CD14-positive monocyte (primary cell): Measurements from ENCODE around the gene C22orf15. TPM values are rescaled to one million over a fixed set of nuclear protein-coding genes. Genes with fewer than 3 reads are reported as not detected.

Experiments
- DNase-seq, 3 donors: peaks; one replicate each; pipeline ENCODE4 v3.0.0-alpha.2; 2011 to 2022
- H2AFZ ChIP-seq: 2 replicates; pipeline ENCODE4 v1.6.0; 2012; ENCODE audit warnings: mild to moderate bottlenecking, low read depth, low read length, inconsistent platforms; ENCODE audit not compliant: insufficient read depth, poor library complexity, severe bottlenecking
- H3K27ac ChIP-seq, 2 donors: 1 replicate in 1 of 2; 2 replicates in 1 of 2; pipeline ENCODE4 v1.5.1; 2012 to 2013; ENCODE audit warnings: low read length in 2 of 2, control low read depth in 1 of 2, inconsistent platforms in 1 of 2, low read depth in 1 of 2, mild to moderate bottlenecking in 1 of 2
- H3K27me3 ChIP-seq, 2 donors: one replicate each; pipeline versions ENCODE4 v1.6.0 to v1.6.1; 2011 to 2013; ENCODE audit warnings: low read length in 2 of 2; ENCODE audit not compliant: control insufficient read depth in 2 of 2, insufficient read depth in 2 of 2
- H3K36me3 ChIP-seq, 2 donors: replicated peaks in 1 of 2; 1 replicate in 1 of 2; 2 replicates in 1 of 2; pipeline versions ENCODE4 v1.5.1 to v1.6.1; 2012 to 2013; ENCODE audit warnings: low read length in 2 of 2, control low read depth in 1 of 2, inconsistent platforms in 1 of 2, mild to moderate bottlenecking in 1 of 2; ENCODE audit not compliant: insufficient read depth in 2 of 2, control insufficient read depth in 1 of 2
- H3K4me1 ChIP-seq, 2 donors: 1 replicate in 1 of 2; 2 replicates in 1 of 2; pipeline versions ENCODE4 v1.5.1 to v1.6.1; 2012 to 2013; ENCODE audit warnings: low read length in 2 of 2, control low read depth in 1 of 2, inconsistent platforms in 1 of 2, mild to moderate bottlenecking in 1 of 2, moderate library complexity in 1 of 2; ENCODE audit not compliant: insufficient read depth in 2 of 2, control insufficient read depth in 1 of 2
- H3K4me2 ChIP-seq: replicated peaks from 2 replicates; pipeline ENCODE3; 2012; ENCODE audit warnings: low read length, moderate library complexity, mild to moderate bottlenecking; ENCODE audit not compliant: poor library complexity, severe bottlenecking; ENCODE audit errors: extremely low read depth
- H3K4me3 ChIP-seq, 3 experiments: fragments of 200-600 bp in 1 of 3; sonication (generic) in 1 of 3; replicated peaks in 1 of 3; 1 replicate in 2 of 3; 2 replicates in 1 of 3; pipeline ENCODE4 v1.5.1; 2011 to 2013; ENCODE audit warnings: low read length in 3 of 3, mild to moderate bottlenecking in 3 of 3, control low read depth in 2 of 3, low read depth in 2 of 3, inconsistent platforms in 1 of 3, moderate library complexity in 1 of 3
- H3K79me2 ChIP-seq: 2 replicates; pipeline ENCODE4 v1.6.0; 2012; ENCODE audit warnings: mild to moderate bottlenecking, control low read depth, inconsistent platforms, low read length, moderate library complexity; ENCODE audit not compliant: insufficient read depth
- H3K9ac ChIP-seq: 2 replicates; pipeline ENCODE4 v1.6.0; 2017; ENCODE audit warnings: low read length, mild to moderate bottlenecking; ENCODE audit not compliant: insufficient read depth, poor library complexity, severe bottlenecking
- H3K9me3 ChIP-seq, 2 donors: replicated peaks in 1 of 2; 1 replicate in 1 of 2; 2 replicates in 1 of 2; pipeline versions ENCODE4 v1.5.1 to v1.6.1; 2012 to 2013; ENCODE audit warnings: low read length in 2 of 2, control low read depth in 1 of 2; ENCODE audit not compliant: control insufficient read depth in 1 of 2, insufficient read depth in 1 of 2
- H4K20me1 ChIP-seq: 2 replicates; pipeline ENCODE4 v1.6.0; 2012; ENCODE audit warnings: mild to moderate bottlenecking, low read length, control low read depth, moderate library complexity; ENCODE audit not compliant: insufficient read depth
- H3K27ac Mint-ChIP-seq, 7 donors: one replicate each; pipeline ENCODE4 v1.8.0; 2020; ENCODE audit warnings: mild to moderate bottlenecking in 7 of 7, mixed read lengths in 7 of 7, moderate library complexity in 6 of 7, inconsistent platforms in 2 of 7
- H3K27me3 Mint-ChIP-seq, 3 donors: one replicate each; pipeline ENCODE4 v1.8.0; 2021 to 2022; ENCODE audit warnings: low read depth in 3 of 3, mild to moderate bottlenecking in 3 of 3, mixed read lengths in 3 of 3, moderate library complexity in 3 of 3, inconsistent platforms in 1 of 3
- H3K36me3 Mint-ChIP-seq, 2 donors: one replicate each; pipeline ENCODE4 v1.8.0; 2020; ENCODE audit warnings: mixed read lengths in 2 of 2, inconsistent platforms in 1 of 2, mild to moderate bottlenecking in 1 of 2
- H3K4me1 Mint-ChIP-seq: one replicate; pipeline ENCODE4 v1.8.0; 2020; ENCODE audit warnings: mild to moderate bottlenecking, mixed read lengths
- H3K4me3 Mint-ChIP-seq, 2 donors: one replicate each; pipeline ENCODE4 v1.8.0; 2020; ENCODE audit warnings: mild to moderate bottlenecking in 2 of 2, mixed read lengths in 2 of 2, moderate library complexity in 1 of 2
- H3K9me3 Mint-ChIP-seq, 7 donors: one replicate each; pipeline ENCODE4 v1.8.0; 2020 to 2022; ENCODE audit warnings: mixed read lengths in 7 of 7, mild to moderate bottlenecking in 6 of 7, moderate library complexity in 6 of 7, inconsistent platforms in 2 of 7
- WGBS: methylation state at CpG from one replicate; pipeline ENCODE4 v1.1.5; 2013; ENCODE audit warnings: missing lambda C conversion rate; ENCODE audit not compliant: insufficient coverage; 5-methylcytosine and 5-hydroxymethylcytosine counted together
- intact Hi-C, 2 donors: fragments of 100-400 bp; cut with micrococcal nuclease; formaldehyde crosslinking; loops; one replicate each; pipeline versions ENCODE4 v1.15.0 to v1.15.1; 2023
- polyA plus RNA-seq, 3 donors: library from polyadenylated mRNA; depleted of rRNA in 1 of 3; unstranded in 2 of 3; stranded (reverse) in 1 of 3; fragments of 300-500 nt in 2 of 3; fragments of >200 nt in 1 of 3; fragmentation: Illumina TruSeq in 2 of 3; gene quantifications; 1 replicate in 2 of 3; 2 replicates in 1 of 3; pipeline ENCODE4 v1.2.3, GENCODE V29; 2012 to 2021
- TF ChIP-seq, protein P1 (sequence below): fragments of 200-600 bp; IDR thresholded peaks from one replicate; pipeline ENCODE4 v1.8.0; 2022; ENCODE audit warnings: antibody characterized with exemption, mild to moderate bottlenecking

Gene C22orf15
- polyA plus RNA-seq, 3 donors: 0.29 TPM; not detected in 2

DNA sequence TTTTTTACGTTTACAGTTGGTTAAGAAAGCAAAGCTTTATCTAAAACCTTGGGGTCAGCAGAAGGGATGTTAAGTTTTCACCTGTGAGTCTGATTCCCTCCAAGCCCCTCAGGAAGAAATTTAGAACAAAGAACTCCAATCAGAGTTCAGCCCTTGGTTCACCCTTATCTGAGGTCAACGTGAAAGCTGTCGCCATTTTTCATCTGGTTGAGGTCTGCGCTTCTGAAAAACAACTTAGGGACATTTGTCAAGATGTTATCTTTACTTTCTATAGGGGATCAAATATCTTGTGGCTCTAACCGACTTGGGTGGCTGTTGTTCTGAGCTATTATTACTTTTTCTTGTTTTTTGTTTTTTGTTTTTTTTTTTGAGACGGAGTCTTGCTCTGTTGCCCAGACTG is 41.9 kb upstream of the C22orf15 start:
- Histone ChIP-seq H3K9me3 (no peaks in the 10 kb centered on the region), H3K36me3 (no peaks in the 10 kb centered on the region), H3K4me1 (peaks cover 11 to 18% of the 10 kb centered on the region in 2 donors), H3K4me3 (no peak overlapping the region), H3K79me2 (peaks cover 13% of the 10 kb centered on the region), H4K20me1 (no peaks in the 10 kb centered on the region), H3K4me2 (no peak overlapping the region), H3K27me3 (no peaks in the 10 kb centered on the region), H3K9ac (no peak overlapping the region), H2AFZ (no peak overlapping the region), H3K27ac (no peak overlapping the region)
- Mint-ChIP-seq H3K4me1 (peaks cover 12% of the 10 kb centered on the region), H3K27ac (no peak overlapping the region), H3K4me3 (no peak overlapping the region), H3K27me3 (peaks cover 0 to 1% (median 1%) of the 10 kb centered on the region in 3 donors), H3K9me3 (no peaks in the 10 kb centered on the region), H3K36me3 (no peaks in the 10 kb centered on the region)
- intact Hi-C loops: no loop called here
- TF ChIP-seq, protein P1, sequence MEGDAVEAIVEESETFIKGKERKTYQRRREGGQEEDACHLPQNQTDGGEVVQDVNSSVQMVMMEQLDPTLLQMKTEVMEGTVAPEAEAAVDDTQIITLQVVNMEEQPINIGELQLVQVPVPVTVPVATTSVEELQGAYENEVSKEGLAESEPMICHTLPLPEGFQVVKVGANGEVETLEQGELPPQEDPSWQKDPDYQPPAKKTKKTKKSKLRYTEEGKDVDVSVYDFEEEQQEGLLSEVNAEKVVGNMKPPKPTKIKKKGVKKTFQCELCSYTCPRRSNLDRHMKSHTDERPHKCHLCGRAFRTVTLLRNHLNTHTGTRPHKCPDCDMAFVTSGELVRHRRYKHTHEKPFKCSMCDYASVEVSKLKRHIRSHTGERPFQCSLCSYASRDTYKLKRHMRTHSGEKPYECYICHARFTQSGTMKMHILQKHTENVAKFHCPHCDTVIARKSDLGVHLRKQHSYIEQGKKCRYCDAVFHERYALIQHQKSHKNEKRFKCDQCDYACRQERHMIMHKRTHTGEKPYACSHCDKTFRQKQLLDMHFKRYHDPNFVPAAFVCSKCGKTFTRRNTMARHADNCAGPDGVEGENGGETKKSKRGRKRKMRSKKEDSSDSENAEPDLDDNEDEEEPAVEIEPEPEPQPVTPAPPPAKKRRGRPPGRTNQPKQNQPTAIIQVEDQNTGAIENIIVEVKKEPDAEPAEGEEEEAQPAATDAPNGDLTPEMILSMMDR: no peak
- WGBS: 100% methylated on average over 3 of the region's 6 CpGs
- no peak for DNase-seq

DNA sequence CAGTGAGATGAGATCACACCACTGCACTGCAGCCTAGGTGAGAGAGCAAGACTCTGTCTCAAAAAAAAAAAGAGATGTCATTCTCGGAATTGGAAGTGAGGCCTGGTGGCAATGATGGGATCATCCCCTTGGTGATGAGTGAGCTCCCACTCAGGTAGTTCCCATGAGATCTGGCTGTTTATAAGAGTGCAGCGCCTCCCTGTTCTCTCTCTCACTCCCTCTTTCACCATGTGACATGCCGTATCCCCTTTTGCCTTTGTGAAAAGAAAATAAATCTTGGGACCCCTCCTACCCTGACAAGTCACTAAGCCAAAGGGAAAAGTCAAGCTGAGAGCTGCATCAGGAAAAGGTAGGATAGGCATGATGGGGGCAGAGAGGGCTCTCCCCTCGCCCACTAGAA is 40.6 kb upstream of the C22orf15 start:
- H3K9me3 Mint-ChIP-seq: no peaks in the 10 kb centered on the region
- H3K27ac Mint-ChIP-seq: no peak overlapping the region
- intact Hi-C loops: no loop called here
- DNase-seq: no peak
- TF ChIP-seq, protein P1: no peak
- peaks cover 0 to 1% (median 1%) of the 10 kb centered on the region in 3 donors for H3K27me3 Mint-ChIP-seq
- H4K20me1 ChIP-seq: no peaks in the 10 kb centered on the region
- H3K27ac ChIP-seq: no peak overlapping the region
- H3K9me3 ChIP-seq: no peaks in the 10 kb centered on the region
- no peaks in the 10 kb centered on the region for H3K27me3 ChIP-seq
- H3K79me2 ChIP-seq: peaks cover under 1% of the 10 kb centered on the region
- no peak overlapping the region for H2AFZ ChIP-seq
- no peak overlapping the region for H3K4me3 Mint-ChIP-seq
- peaks cover 5 to 6% of the 10 kb centered on the region in 2 donors for H3K4me1 ChIP-seq
- no peak overlapping the region for H3K9ac ChIP-seq
- no peaks in the 10 kb centered on the region for H3K36me3 Mint-ChIP-seq
- 100% methylated on average over 2 of the region's 4 CpGs for WGBS
- no peak overlapping the region for H3K4me2 ChIP-seq
- H3K4me3 ChIP-seq: no peak overlapping the region
- H3K36me3 ChIP-seq: no peaks in the 10 kb centered on the region
- H3K4me1 Mint-ChIP-seq: peaks cover 10% of the 10 kb centered on the region
